Activated CD4-positive, alpha-beta T cell treated with anti-CD3 and anti-CD28 coated beads, Interleukin-2, amount 10 ng/mL, durations not matched to agents 7 days and 5 days (primary cell): ENCODE data around the gene TP53BP1. TPM values are rescaled to one million over a fixed set of nuclear protein-coding genes. Genes with fewer than 3 reads are reported as not detected.

ENCODE experiments used
- total RNA-seq, 2 experiments: library from RNA; stranded (reverse); gene quantifications; one replicate each; pipeline ENCODE4 v1.2.3, GENCODE V29; 2021

Gene TP53BP1
- total RNA-seq, 2 experiments from 2014 or later = 22.9 to 27.9 TPM

Other genes with a start within 250 kb of the TP53BP1 start
- gene TGM5, start 226.2 kb downstream of the TP53BP1 start, total RNA-seq = not detected
- gene TGM7, start 190.9 kb downstream of the TP53BP1 start, total RNA-seq = not detected
- 10 to 100 TPM; 10.5 to 12.6 TPM for gene LCMT2, start 162.6 kb downstream of the TP53BP1 start, total RNA-seq
- gene ZSCAN29, start 122.1 kb downstream of the TP53BP1 start, total RNA-seq = 10 to 100 TPM; 25.4 to 28.2 TPM
- gene TUBGCP4, start 122.1 kb downstream of the TP53BP1 start, total RNA-seq = 10 to 100 TPM; 35.0 to 38.1 TPM
- 1 to 10 TPM; 9.8 to 9.9 TPM for gene MAP1A, start 24.5 kb upstream of the TP53BP1 start, total RNA-seq
- gene PPIP5K1, start 97.1 kb upstream of the TP53BP1 start, total RNA-seq = 10 to 100 TPM; 24.0 to 24.3 TPM
- gene CKMT1B, start 100.9 kb upstream of the TP53BP1 start, total RNA-seq = not detected
- gene STRC, start 125.6 kb upstream of the TP53BP1 start, total RNA-seq = under 1 TPM; 0.20 to 0.33 TPM
- gene CATSPER2, start 155.7 kb upstream of the TP53BP1 start, total RNA-seq = 1 to 10 TPM; 1.4 to 1.5 TPM
- gene CKMT1A, start 200.7 kb upstream of the TP53BP1 start, total RNA-seq = not detected